Limb (tissue), 2 donors: ENCODE measurements around the gene MAP1LC3B.
"Not testable (repeated sequence)": the region's sequence is repeated elsewhere in the genome, so short reads cannot be mapped to it uniquely, and the experiment has no call there.

ENCODE experiments used
- DNase-seq, 2 donors: peaks; one replicate each; pipeline ENCODE4 v3.0.0-alpha.2; 2016; ENCODE audit errors: extremely low spot score in 2 of 2

MAP1LC3B gene

GRCh38 chr16:87360862-87361610 lies 31.1 kb upstream of the MAP1LC3B start:
- DNase-seq: no peak

DNA sequence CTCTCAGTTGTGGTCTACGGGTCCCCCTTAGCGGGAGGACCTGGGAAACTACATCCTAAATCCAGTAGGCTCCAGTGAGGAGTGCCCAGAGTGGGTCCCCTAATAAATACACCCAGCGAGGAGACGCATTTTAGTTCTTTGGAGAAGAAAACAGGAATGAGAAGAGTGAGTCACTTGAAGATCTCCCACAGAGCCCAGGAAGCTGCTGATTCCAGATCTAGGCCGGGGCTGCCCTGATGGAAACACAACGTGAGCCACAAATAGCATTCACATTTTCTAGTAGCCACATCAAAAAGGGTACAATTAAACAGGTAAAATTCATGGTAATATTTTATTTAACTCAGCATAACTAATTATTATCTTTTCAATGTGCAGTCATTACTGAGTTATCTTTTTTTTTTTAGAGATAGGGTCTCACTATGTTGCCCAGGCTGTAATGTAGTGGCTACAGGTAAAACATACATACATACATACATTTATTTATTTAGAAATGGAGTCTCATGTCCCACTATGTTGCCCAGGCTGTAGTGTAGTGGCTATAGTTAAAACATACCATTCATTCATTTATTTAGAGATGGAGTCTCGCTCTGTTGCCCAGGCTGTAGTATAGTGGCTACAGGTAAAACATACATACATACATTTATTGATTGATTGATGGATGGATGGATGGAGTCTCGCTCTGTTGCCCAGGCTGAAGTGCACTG lies 30.1 kb upstream of the MAP1LC3B start:
- DNase-seq: no peak

DNA sequence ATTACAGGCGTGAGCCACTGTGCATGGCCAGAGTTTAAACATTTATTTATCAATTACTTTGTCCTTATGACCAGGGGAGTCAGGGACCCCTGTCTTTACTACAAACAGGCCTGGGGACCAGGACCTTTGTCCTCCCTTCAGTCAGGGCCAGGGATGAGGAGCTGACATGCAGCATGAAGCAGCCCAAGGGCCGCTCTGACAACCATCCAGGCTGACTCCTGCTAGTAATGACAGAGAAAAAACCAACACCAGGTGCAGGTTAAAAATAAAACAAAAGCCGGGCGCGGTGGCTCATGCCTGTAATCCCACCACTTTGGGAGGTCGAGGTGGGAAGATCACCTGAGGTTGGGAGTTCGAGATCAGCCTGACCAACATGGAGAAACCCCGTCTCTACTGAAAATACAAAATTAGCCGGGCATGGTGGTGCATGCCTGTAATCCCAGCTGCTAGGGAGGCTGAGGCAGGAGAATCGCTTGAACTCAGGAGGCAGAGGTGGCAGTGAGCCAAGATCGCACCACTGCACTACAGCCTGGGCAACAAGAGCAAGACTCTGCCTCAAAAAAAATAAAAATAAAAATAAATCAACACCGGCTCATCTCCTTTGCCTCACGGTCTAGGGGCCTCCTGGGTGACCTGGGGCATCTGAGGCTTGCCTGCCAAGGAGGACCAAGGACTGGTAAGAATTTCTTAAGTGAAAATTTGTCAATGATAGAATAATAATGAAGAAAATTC lies 29.1 kb upstream of the MAP1LC3B start:
- DNase-seq: not testable (repeated sequence)

GRCh38 chr16:87363771-87364455 lies 28.2 kb upstream of the MAP1LC3B start:
- no peak for DNase-seq

- DNase-seq: no peak
These were observed 27.0 kb upstream of the MAP1LC3B start for GRCh38 chr16:87365021-87365713.

- no peak for DNase-seq
These were observed 25.8 kb upstream of the MAP1LC3B start for GRCh38 chr16:87366288-87366687.

- DNase-seq: no peak
These were observed 25.2 kb upstream of the MAP1LC3B start for GRCh38 chr16:87366930-87367329.

DNA sequence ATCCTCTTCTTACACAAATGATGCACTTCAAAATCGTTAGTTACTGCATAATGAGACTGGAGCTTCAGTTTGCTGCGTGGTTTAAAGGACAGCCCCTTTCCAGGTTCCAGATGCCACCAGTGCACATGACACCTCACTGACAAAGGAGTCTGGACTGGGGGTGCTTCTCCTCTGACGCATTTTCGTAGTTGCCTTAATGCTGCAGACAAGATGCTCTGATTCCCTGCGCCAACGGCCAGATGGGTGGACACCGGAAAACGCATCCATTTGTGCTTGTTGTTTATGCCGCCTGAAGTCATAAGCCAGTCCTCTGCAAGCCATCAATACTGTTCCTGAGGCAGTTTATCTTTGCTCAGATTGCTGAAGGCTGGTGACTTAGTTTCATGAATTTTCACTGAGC lies 24.6 kb upstream of the MAP1LC3B start:
- DNase-seq: no peak

GRCh38 chr16:87368029-87368770 lies 23.9 kb upstream of the MAP1LC3B start:
- no peak for DNase-seq

GRCh38 chr16:87369117-87369765 lies 22.9 kb upstream of the MAP1LC3B start:
- DNase-seq: no peak

- DNase-seq: no peak
These were observed 22.1 kb upstream of the MAP1LC3B start for GRCh38 chr16:87369796-87370719.

- no peak for DNase-seq
These were observed 20.8 kb upstream of the MAP1LC3B start for GRCh38 chr16:87371261-87371866.

- no peak for DNase-seq
These were observed 19.8 kb upstream of the MAP1LC3B start for GRCh38 chr16:87372305-87372704.

DNA sequence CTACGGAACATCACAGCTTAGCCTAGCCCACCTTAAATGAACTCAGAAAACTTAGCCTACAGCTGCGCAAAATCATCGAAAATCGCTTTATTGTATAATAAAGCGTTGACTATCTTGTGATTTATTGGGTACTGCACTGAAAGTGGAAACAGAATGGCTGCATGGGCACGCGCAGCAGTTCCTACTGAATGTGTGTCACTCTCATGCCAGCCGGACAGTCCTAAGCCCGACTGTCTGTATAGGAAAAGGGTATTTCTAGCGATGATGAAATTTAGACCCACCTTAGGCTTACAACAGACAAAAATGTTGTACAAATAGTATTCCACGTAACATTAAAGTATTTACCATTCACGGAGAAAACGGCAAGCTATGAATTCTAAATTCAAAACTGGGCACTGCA lies 17.8 kb upstream of the MAP1LC3B start:
- DNase-seq: no peak

GRCh38 chr16:87375426-87376135 lies 16.6 kb upstream of the MAP1LC3B start:
- no peak for DNase-seq

DNA sequence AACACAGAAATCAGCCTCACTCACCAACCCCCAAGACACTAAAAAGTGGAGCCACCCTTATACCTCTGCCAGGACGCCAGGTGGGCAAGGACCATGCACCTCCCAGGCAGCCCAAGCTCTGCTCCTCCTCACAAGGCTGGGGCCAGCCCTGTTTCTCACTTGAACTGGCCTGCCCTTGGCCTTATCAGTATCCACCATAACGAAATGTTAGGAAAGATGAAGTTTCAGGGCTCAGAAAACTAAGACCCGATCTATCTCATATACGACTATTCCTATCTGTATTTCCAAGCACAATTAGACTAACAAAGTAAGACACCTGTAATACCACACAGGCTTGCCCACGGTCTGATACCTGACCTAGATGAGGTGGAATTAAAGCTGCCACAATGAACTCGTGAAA lies 15.5 kb upstream of the MAP1LC3B start:
- DNase-seq: no peak

DNA sequence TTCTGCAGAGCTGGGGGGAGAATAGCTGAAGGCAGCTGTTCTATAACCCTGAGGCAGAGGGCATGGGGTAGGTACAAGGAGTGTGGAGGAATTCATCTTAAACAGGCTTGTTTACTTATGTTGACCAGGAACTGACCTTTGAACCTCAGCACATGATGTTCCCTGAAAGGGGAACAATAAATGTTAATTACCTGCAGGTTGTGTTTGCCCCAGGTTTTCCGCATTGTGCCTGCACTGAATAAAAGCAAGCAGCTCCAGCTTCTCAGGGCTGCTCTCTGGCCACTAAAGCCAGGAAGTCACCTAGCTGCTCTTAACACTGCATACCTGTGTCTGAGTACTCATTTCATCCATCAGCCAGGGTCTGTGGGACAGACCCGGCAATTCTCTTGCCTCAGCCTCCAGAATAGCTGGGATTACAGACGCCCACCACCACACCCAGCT lies 12.8 kb upstream of the MAP1LC3B start:
- DNase-seq: not testable (repeated sequence)

- no peak for DNase-seq
These were observed 11.7 kb upstream of the MAP1LC3B start for GRCh38 chr16:87380403-87380802.
